Muscle layer of duodenum (tissue), 2 donors: ENCODE results near the gene RPS27L.

Experiments
- H3K27ac ChIP-seq: one replicate; pipeline ENCODE4 v1.7.0; 2013; ENCODE audit warnings: mild to moderate bottlenecking, low read length
- H3K27me3 ChIP-seq: one replicate; pipeline ENCODE4 v1.7.0; 2013; ENCODE audit warnings: low read depth, mild to moderate bottlenecking, control low read depth, low read length
- H3K36me3 ChIP-seq, 2 donors: one replicate each; pipeline ENCODE4 v1.7.0; 2013; ENCODE audit warnings: low read length in 2 of 2, control low read depth in 1 of 2, mild to moderate bottlenecking in 1 of 2; ENCODE audit not compliant: insufficient read depth in 2 of 2, control insufficient read depth in 1 of 2
- H3K4me1 ChIP-seq, 2 donors: one replicate each; pipeline ENCODE4 v1.7.0; 2013; ENCODE audit warnings: low read length in 2 of 2, mild to moderate bottlenecking in 2 of 2, control low read depth in 1 of 2, moderate library complexity in 1 of 2; ENCODE audit not compliant: insufficient read depth in 2 of 2, control insufficient read depth in 1 of 2
- H3K4me3 ChIP-seq, 2 donors: one replicate each; pipeline ENCODE4 v1.7.0; 2013; ENCODE audit warnings: low read length in 2 of 2, low read depth in 1 of 2, mild to moderate bottlenecking in 1 of 2
- H3K9me3 ChIP-seq, 2 donors: one replicate each; pipeline ENCODE4 v1.7.0; 2013; ENCODE audit warnings: low read length in 2 of 2, control low read depth in 1 of 2, mild to moderate bottlenecking in 1 of 2; ENCODE audit not compliant: control insufficient read depth in 1 of 2
- donor health status: healthy.

Gene RPS27L

GRCh38 chr15:63157118-63157843, at the start of gene RPS27L:
Gene RPS27L (minus strand): TSS chr15:63157477. CDS start chr15:63157405, 72 bp downstream.
- no peaks in the 10 kb centered on the region for H3K9me3 ChIP-seq
- H3K27me3 ChIP-seq: no peaks in the 10 kb centered on the region
- H3K36me3 ChIP-seq: peaks cover 16 to 18% of the 10 kb centered on the region in 2 donors
- H3K27ac ChIP-seq: peak within 1 kb of the TSS; percentile 97
- H3K4me1 ChIP-seq: peaks cover 0 to 8% of the 10 kb centered on the region in 2 donors
- peak within 1 kb of the TSS; percentile 93 to 94 for H3K4me3 ChIP-seq

- no peaks in the 10 kb centered on the region for H3K27me3 ChIP-seq
- no peaks in the 10 kb centered on the region for H3K36me3 ChIP-seq
- no peaks in the 10 kb centered on the region for H3K9me3 ChIP-seq
- peaks cover 8 to 10% of the 10 kb centered on the region in 2 donors for H3K4me1 ChIP-seq
- no peak overlapping the region for H3K27ac ChIP-seq
- no peak overlapping the region for H3K4me3 ChIP-seq
Measured at GRCh38 chr15:63206079-63206478, 48.8 kb upstream of the RPS27L start.

- H3K27ac ChIP-seq: no peak overlapping the region
- H3K36me3 ChIP-seq: no peaks in the 10 kb centered on the region
- no peaks in the 10 kb centered on the region for H3K27me3 ChIP-seq
- H3K4me1 ChIP-seq: peaks cover 4 to 8% of the 10 kb centered on the region in 2 donors
- H3K4me3 ChIP-seq: no peak overlapping the region
- H3K9me3 ChIP-seq: no peaks in the 10 kb centered on the region
Measured at GRCh38 chr15:63203451-63204090, 46.3 kb upstream of the RPS27L start.

- peak overlapping the region; percentile 19 for H3K27ac ChIP-seq
- H3K4me1 ChIP-seq: peaks cover 8 to 9% of the 10 kb centered on the region in 2 donors
- H3K4me3 ChIP-seq: no peak overlapping the region
- no peaks in the 10 kb centered on the region for H3K27me3 ChIP-seq
- no peaks in the 10 kb centered on the region for H3K9me3 ChIP-seq
- H3K36me3 ChIP-seq: no peaks in the 10 kb centered on the region
Measured at GRCh38 chr15:63202861-63203260, 45.6 kb upstream of the RPS27L start.

GRCh38 chr15:63200464-63201249, 43.4 kb upstream of the RPS27L start:
- H3K27me3 ChIP-seq: no peaks in the 10 kb centered on the region
- H3K9me3 ChIP-seq: no peaks in the 10 kb centered on the region
- H3K36me3 ChIP-seq: no peaks in the 10 kb centered on the region
- H3K4me1 ChIP-seq: peaks cover 19 to 28% of the 10 kb centered on the region in 2 donors
- H3K4me3 ChIP-seq: no peak overlapping the region
- no peak overlapping the region for H3K27ac ChIP-seq

GRCh38 chr15:63198371-63199250, 41.3 kb upstream of the RPS27L start:
- no peaks in the 10 kb centered on the region for H3K36me3 ChIP-seq
- no peaks in the 10 kb centered on the region for H3K27me3 ChIP-seq
- H3K9me3 ChIP-seq: no peaks in the 10 kb centered on the region
- H3K27ac ChIP-seq: no peak overlapping the region
- H3K4me3 ChIP-seq: no peak overlapping the region
- peaks cover 29 to 47% of the 10 kb centered on the region in 2 donors for H3K4me1 ChIP-seq

- H3K4me3 ChIP-seq: no peak overlapping the region
- peaks cover 25 to 53% of the 10 kb centered on the region in 2 donors for H3K4me1 ChIP-seq
- no peaks in the 10 kb centered on the region for H3K9me3 ChIP-seq
- H3K27ac ChIP-seq: no peak overlapping the region
- no peaks in the 10 kb centered on the region for H3K36me3 ChIP-seq
- no peaks in the 10 kb centered on the region for H3K27me3 ChIP-seq
Measured at GRCh38 chr15:63197626-63198025, 40.3 kb upstream of the RPS27L start.

GRCh38 chr15:63196842-63197241, 39.6 kb upstream of the RPS27L start:
- Histone ChIP-seq H3K4me1 (peaks cover 21 to 53% of the 10 kb centered on the region in 2 donors), H3K36me3 (no peaks in the 10 kb centered on the region), H3K9me3 (no peaks in the 10 kb centered on the region), H3K4me3 (no peak overlapping the region), H3K27ac (no peak overlapping the region), H3K27me3 (no peaks in the 10 kb centered on the region)

GRCh38 chr15:63195569-63196015, 38.3 kb upstream of the RPS27L start:
- peak overlapping the region; percentile 71 for H3K27ac ChIP-seq
- H3K4me1 ChIP-seq: peaks cover 21 to 53% of the 10 kb centered on the region in 2 donors
- no peaks in the 10 kb centered on the region for H3K36me3 ChIP-seq
- H3K9me3 ChIP-seq: no peaks in the 10 kb centered on the region
- H3K4me3 ChIP-seq: no peak overlapping the region
- H3K27me3 ChIP-seq: no peaks in the 10 kb centered on the region

- H3K4me1 ChIP-seq: peaks cover 21 to 53% of the 10 kb centered on the region in 2 donors
- H3K27ac ChIP-seq: peak overlapping the region; percentile 71
- H3K36me3 ChIP-seq: no peaks in the 10 kb centered on the region
- H3K4me3 ChIP-seq: no peak overlapping the region
- no peaks in the 10 kb centered on the region for H3K27me3 ChIP-seq
- no peaks in the 10 kb centered on the region for H3K9me3 ChIP-seq
Measured at GRCh38 chr15:63194880-63195568, 37.7 kb upstream of the RPS27L start.
